ENCODE data around the gene TSC22D4.
A peak's percentile ranks its signal among the peaks of the same experiment; 100 is the strongest.

- no peak for TF ChIP-seq MAX (IDR thresholded peaks at IDR 0.05)
- TF ChIP-seq, protein P1, sequence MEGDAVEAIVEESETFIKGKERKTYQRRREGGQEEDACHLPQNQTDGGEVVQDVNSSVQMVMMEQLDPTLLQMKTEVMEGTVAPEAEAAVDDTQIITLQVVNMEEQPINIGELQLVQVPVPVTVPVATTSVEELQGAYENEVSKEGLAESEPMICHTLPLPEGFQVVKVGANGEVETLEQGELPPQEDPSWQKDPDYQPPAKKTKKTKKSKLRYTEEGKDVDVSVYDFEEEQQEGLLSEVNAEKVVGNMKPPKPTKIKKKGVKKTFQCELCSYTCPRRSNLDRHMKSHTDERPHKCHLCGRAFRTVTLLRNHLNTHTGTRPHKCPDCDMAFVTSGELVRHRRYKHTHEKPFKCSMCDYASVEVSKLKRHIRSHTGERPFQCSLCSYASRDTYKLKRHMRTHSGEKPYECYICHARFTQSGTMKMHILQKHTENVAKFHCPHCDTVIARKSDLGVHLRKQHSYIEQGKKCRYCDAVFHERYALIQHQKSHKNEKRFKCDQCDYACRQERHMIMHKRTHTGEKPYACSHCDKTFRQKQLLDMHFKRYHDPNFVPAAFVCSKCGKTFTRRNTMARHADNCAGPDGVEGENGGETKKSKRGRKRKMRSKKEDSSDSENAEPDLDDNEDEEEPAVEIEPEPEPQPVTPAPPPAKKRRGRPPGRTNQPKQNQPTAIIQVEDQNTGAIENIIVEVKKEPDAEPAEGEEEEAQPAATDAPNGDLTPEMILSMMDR (IDR thresholded peaks at IDR 0.05; ENCODE audit: low read depth, low read length, missing input control): peak; percentile 99
These were observed 9.6 kb downstream of the TSC22D4 start for GRCh38 chr7:100469227-100470044.

Data from liver (tissue), 2 donors.